HepG2 (cell line): ENCODE measurements around the gene CISD3. TPM values are rescaled to one million over a fixed set of nuclear protein-coding genes. Genes with fewer than 3 reads are reported as not detected.

Experiments used
- ATF1 ChIP-seq: IDR thresholded peaks from 2 replicates; pipeline ENCODE4 v1.6.1; 2016; ENCODE audit warnings: mild to moderate bottlenecking, control low read depth
- CBX5 ChIP-seq: sonication (generic); formaldehyde crosslinking; IDR thresholded peaks from 2 replicates; pipeline ENCODE4 v1.4.0; 2020; ENCODE audit warnings: missing genetic modification reagents, borderline replicate concordance
- CREB3 ChIP-seq: sonication (generic); formaldehyde crosslinking; IDR thresholded peaks from 2 replicates; pipeline ENCODE4 v1.5.0; 2020; ENCODE audit warnings: missing genetic modification reagents
- FOXK2 ChIP-seq: fragments of 450-650 bp; IDR thresholded peaks from 2 replicates; pipeline ENCODE4 v1.6.1; 2016
- HDAC2 ChIP-seq: sonication (generic); formaldehyde crosslinking; IDR thresholded peaks from 2 replicates; pipeline ENCODE4 v1.4.0; 2020; ENCODE audit warnings: missing genetic modification reagents
- HNRNPLL ChIP-seq: fragments of 200-400 bp; formaldehyde crosslinking; IDR thresholded peaks from 2 replicates; pipeline ENCODE4 v1.6.1; 2017; ENCODE audit warnings: mild to moderate bottlenecking, low read depth, low read length; ENCODE audit not compliant: poor library complexity, severe bottlenecking
- JUNB ChIP-seq: sonication (generic); formaldehyde crosslinking; IDR thresholded peaks from 2 replicates; pipeline ENCODE4 v1.8.0; 2022; ENCODE audit warnings: missing genetic modification reagents, mild to moderate bottlenecking, borderline replicate concordance
- LBX2 ChIP-seq: sonication (generic); formaldehyde crosslinking; IDR thresholded peaks from 2 replicates; pipeline ENCODE4 v1.5.0; 2020; ENCODE audit warnings: missing genetic modification reagents, mild to moderate bottlenecking, borderline replicate concordance
- MBD4 ChIP-seq: IDR thresholded peaks from 2 replicates; pipeline ENCODE4 v1.6.1; 2012; ENCODE audit warnings: low read length, inconsistent platforms, borderline replicate concordance
- MED8 ChIP-seq: sonication (generic); formaldehyde crosslinking; IDR thresholded peaks from 2 replicates; pipeline ENCODE4 v1.8.1; 2023; ENCODE audit warnings: mild to moderate bottlenecking, missing genetic modification reagents; ENCODE audit not compliant: insufficient replicate concordance
- MYC ChIP-seq: sonication (generic); formaldehyde crosslinking; IDR thresholded peaks from 2 replicates; pipeline ENCODE4 v1.9.0; 2021; ENCODE audit warnings: missing genetic modification reagents, borderline replicate concordance
- PATZ1 ChIP-seq: sonication (generic); formaldehyde crosslinking; IDR thresholded peaks from 2 replicates; pipeline ENCODE4 v1.4.0; 2020; ENCODE audit warnings: missing genetic modification reagents
- PAWR ChIP-seq: sonication (generic); formaldehyde crosslinking; IDR thresholded peaks from 2 replicates; pipeline ENCODE4 v1.4.0; 2020; ENCODE audit warnings: missing genetic modification reagents, mild to moderate bottlenecking, borderline replicate concordance
- RBM39 ChIP-seq: fragments of 200-400 bp; formaldehyde crosslinking; IDR thresholded peaks from one replicate; pipeline ENCODE4 v1.6.1; 2018; ENCODE audit warnings: antibody characterized with exemption, mild to moderate bottlenecking, low read depth, low read length; ENCODE audit not compliant: poor library complexity, severe bottlenecking
- TRIM24 ChIP-seq: sonication (generic); formaldehyde crosslinking; IDR thresholded peaks from 2 replicates; pipeline ENCODE4 v1.8.0; 2022; ENCODE audit warnings: mild to moderate bottlenecking, missing genetic modification reagents
- ZFY ChIP-seq: sonication (generic); formaldehyde crosslinking; IDR thresholded peaks from 2 replicates; pipeline ENCODE4 v1.4.0; 2020; ENCODE audit warnings: missing genetic modification reagents
- ZMYM3 ChIP-seq: sonication (generic); formaldehyde crosslinking; IDR thresholded peaks from 2 replicates; pipeline ENCODE4 v1.5.1; 2020; ENCODE audit warnings: mild to moderate bottlenecking, missing genetic modification reagents
- ZNF12 ChIP-seq: sonication (generic); formaldehyde crosslinking; IDR thresholded peaks from 2 replicates; pipeline ENCODE4 v1.5.0; 2020; ENCODE audit warnings: missing genetic modification reagents
- ZNF263 ChIP-seq: sonication (generic); formaldehyde crosslinking; IDR thresholded peaks from 2 replicates; pipeline ENCODE4 v1.4.0; 2020; ENCODE audit warnings: missing genetic modification reagents
- ZNF264 ChIP-seq: sonication (generic); formaldehyde crosslinking; IDR thresholded peaks from 2 replicates; pipeline ENCODE4 v1.4.0; 2020; ENCODE audit warnings: missing genetic modification reagents
- ZNF550 ChIP-seq: sonication (generic); formaldehyde crosslinking; IDR thresholded peaks from 2 replicates; pipeline ENCODE4 v1.4.0; 2020; ENCODE audit warnings: mild to moderate bottlenecking, missing genetic modification reagents, borderline replicate concordance
- ZNF660 ChIP-seq: sonication (generic); formaldehyde crosslinking; IDR thresholded peaks from 2 replicates; pipeline ENCODE4 v1.5.1; 2020; ENCODE audit warnings: mild to moderate bottlenecking, low read depth, missing genetic modification reagents, borderline replicate concordance
- ZNF737 ChIP-seq: sonication (generic); formaldehyde crosslinking; IDR thresholded peaks from 2 replicates; pipeline ENCODE4 v1.5.0; 2020; ENCODE audit warnings: missing genetic modification reagents, mild to moderate bottlenecking, borderline replicate concordance
- ZNF740 ChIP-seq: sonication (generic); formaldehyde crosslinking; IDR thresholded peaks from 2 replicates; pipeline ENCODE4 v1.4.0; 2020; ENCODE audit warnings: missing genetic modification reagents
- ZNF749 ChIP-seq: sonication (generic); formaldehyde crosslinking; IDR thresholded peaks from 2 replicates; pipeline ENCODE4 v1.8.0; 2022; ENCODE audit warnings: mild to moderate bottlenecking, missing genetic modification reagents, moderate library complexity, borderline replicate concordance
- ZNF768 ChIP-seq: sonication (generic); formaldehyde crosslinking; IDR thresholded peaks from 2 replicates; pipeline ENCODE4 v1.4.0; 2020; ENCODE audit warnings: missing genetic modification reagents
- ZSCAN9 ChIP-seq: IDR thresholded peaks from 2 replicates; pipeline ENCODE4 v1.6.1; 2016; ENCODE audit warnings: borderline replicate concordance
- ZUFSP ChIP-seq: sonication (generic); formaldehyde crosslinking; IDR thresholded peaks from 2 replicates; pipeline ENCODE4 v1.9.0; 2021; ENCODE audit warnings: missing genetic modification reagents, mild to moderate bottlenecking, borderline replicate concordance
- polyA plus RNA-seq, 8 experiments: library from polyadenylated mRNA; depleted of rRNA in 3 of 8; stranded (reverse) in 7 of 8; unstranded in 1 of 8; fragments of >200 nt; fragmentation: Illumina TruSeq in 4 of 8; extraction: Trizol in 4 of 8; gene quantifications; 2 replicates each; pipeline versions ENCODE4 v1.2.1 to v1.2.3, GENCODE V29; 2011 to 2016; ENCODE audit warnings: low read depth in 4 of 8, missing spikeins in 1 of 8, mixed read lengths in 1 of 8; ENCODE audit not compliant: insufficient read depth in 1 of 8
- total RNA-seq, 5 experiments: library from RNA; depleted of rRNA; stranded (reverse); fragments of >200 nt; fragmentation: Illumina TruSeq; extraction: Trizol; gene quantifications; 2 replicates each; pipeline ENCODE4 v1.2.3, GENCODE V29; 2016; ENCODE audit warnings: low read depth in 1 of 5

Gene CISD3
- total and polyA plus RNA-seq, 2 of the 13 experiments (the other 11 are each of a cell fraction or from before 2014, with no cell fraction given) = 30.0 to 34.1 TPM

- TF ChIP-seq ZUFSP (CRISPR knock-in tag) (no peak), PAWR (CRISPR knock-in tag) (no peak), ZNF264 (CRISPR knock-in tag) (no peak), JUNB (CRISPR knock-in tag) (no peak), ZNF12 (no peak), ATF1 (no peak), HDAC2 (CRISPR knock-in tag) (no peak), MYC (CRISPR knock-in tag) (peak; percentile 55; the same call in 1 of the 2 replicates), ZFY (no peak), ZNF768 (CRISPR knock-in tag) (peak; percentile 49; the same call in 1 of the 2 replicates), ZSCAN9 (CRISPR knock-in tag) (no peak), ZNF749 (CRISPR knock-in tag) (no peak), MBD4 (no peak), MED8 (no peak), ZNF660 (CRISPR knock-in tag) (no peak), ZNF550 (no peak), TRIM24 (no peak), ZNF263 (peak; percentile 54; the same call in 1 of the 2 replicates), HNRNPLL (no peak), LBX2 (CRISPR knock-in tag) (no peak), ZNF737 (CRISPR knock-in tag) (no peak), FOXK2 (no peak), RBM39 (no peak), CREB3 (CRISPR knock-in tag) (peak; percentile 20; the same call in 1 of the 2 replicates), ZNF740 (CRISPR knock-in tag) (peak; percentile 52; the same call in 1 of the 2 replicates), CBX5 (no peak), PATZ1 (peak; percentile 46; the same call in 1 of the 2 replicates), ZMYM3 (CRISPR knock-in tag) (no peak)
Measured at GRCh38 chr17:38705523-38705802, 24.7 kb upstream of the CISD3 start (continued).
